Muscle of leg (tissue), 11 donors: ENCODE measurements around the gene RFXANK. TPM values are rescaled to one million over a fixed set of nuclear protein-coding genes. Genes with fewer than 3 reads are reported as not detected.
"Not testable (repeated sequence)": the region's sequence is repeated elsewhere in the genome, so short reads cannot be mapped to it uniquely, and the experiment has no call there.

Experiments
- DNase-seq: peaks from one replicate; pipeline ENCODE4 v3.0.0; 2013
- H3K27ac ChIP-seq: one replicate; pipeline ENCODE4 v1.5.1; 2013; ENCODE audit warnings: mild to moderate bottlenecking, low read length, control low read depth
- H3K27me3 ChIP-seq: one replicate; pipeline ENCODE4 v1.6.1; 2013; ENCODE audit warnings: low read length; ENCODE audit not compliant: control insufficient read depth, insufficient read depth
- H3K36me3 ChIP-seq: one replicate; pipeline ENCODE4 v1.6.1; 2013; ENCODE audit warnings: low read length; ENCODE audit not compliant: control insufficient read depth, insufficient read depth
- H3K4me1 ChIP-seq: one replicate; pipeline ENCODE4 v1.6.1; 2013; ENCODE audit warnings: low read length; ENCODE audit not compliant: control insufficient read depth, insufficient read depth
- H3K4me3 ChIP-seq: one replicate; pipeline ENCODE4 v1.5.1; 2013; ENCODE audit warnings: low read length, control low read depth
- H3K9me3 ChIP-seq: replicated peaks from 2 replicates; pipeline ENCODE4 v1.6.1; 2013; ENCODE audit warnings: low read depth, low read length; ENCODE audit not compliant: control insufficient read depth
- WGBS: methylation state at CpG from one replicate; pipeline ENCODE4 v1.1.5; 2013; ENCODE audit warnings: missing lambda C conversion rate; ENCODE audit not compliant: insufficient coverage; 5-methylcytosine and 5-hydroxymethylcytosine counted together
- polyA plus RNA-seq, 8 donors: library from polyadenylated mRNA; unstranded; fragments of 120-200 nt; gene quantifications; one replicate each; pipeline versions ENCODE4 v1.2.1 to v1.2.3, GENCODE V29; 2013; ENCODE audit warnings: inconsistent platforms in 1 of 8, low replicate concordance in 1 of 8; ENCODE audit not compliant: insufficient read length in 8 of 8, insufficient read depth in 1 of 8
- total RNA-seq: library from RNA; stranded (reverse); fragments of 120-200 nt; gene quantifications from one replicate; pipeline ENCODE4 v1.2.4, GENCODE V29; 2013

Gene RFXANK
- total and polyA plus RNA-seq, 9 donors = 57.1 to 125 (median 72.4) TPM

DNA sequence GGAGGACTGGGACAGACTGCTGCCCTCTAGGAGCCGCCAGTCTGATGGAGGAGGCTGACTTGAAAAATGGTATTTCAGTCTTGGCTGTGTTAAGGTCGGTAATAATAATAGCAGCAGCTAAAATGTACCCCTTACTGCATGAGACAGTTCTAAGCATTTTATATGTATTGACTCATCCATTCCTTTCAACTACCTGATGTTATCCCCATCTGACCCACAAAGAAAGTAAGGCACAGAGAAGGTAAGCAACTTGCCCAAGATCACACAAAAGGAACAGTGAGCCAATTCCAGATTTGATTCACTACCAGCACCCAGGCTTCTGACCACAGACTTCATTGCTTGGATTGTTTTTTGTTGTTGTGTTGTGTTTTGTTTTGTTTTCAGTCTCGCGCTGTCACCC, 23.7 kb downstream of the RFXANK start:
- no peaks in the 10 kb centered on the region for H3K36me3 ChIP-seq
- no peak for DNase-seq
- peaks cover 37% of the 10 kb centered on the region for H3K27me3 ChIP-seq
- no peaks in the 10 kb centered on the region for H3K9me3 ChIP-seq
- H3K27ac ChIP-seq = no peak overlapping the region
- H3K4me3 ChIP-seq = no peak overlapping the region
- no peaks in the 10 kb centered on the region for H3K4me1 ChIP-seq
- no CpG with 5 or more reads among the region's 4 CpGs for WGBS

DNA sequence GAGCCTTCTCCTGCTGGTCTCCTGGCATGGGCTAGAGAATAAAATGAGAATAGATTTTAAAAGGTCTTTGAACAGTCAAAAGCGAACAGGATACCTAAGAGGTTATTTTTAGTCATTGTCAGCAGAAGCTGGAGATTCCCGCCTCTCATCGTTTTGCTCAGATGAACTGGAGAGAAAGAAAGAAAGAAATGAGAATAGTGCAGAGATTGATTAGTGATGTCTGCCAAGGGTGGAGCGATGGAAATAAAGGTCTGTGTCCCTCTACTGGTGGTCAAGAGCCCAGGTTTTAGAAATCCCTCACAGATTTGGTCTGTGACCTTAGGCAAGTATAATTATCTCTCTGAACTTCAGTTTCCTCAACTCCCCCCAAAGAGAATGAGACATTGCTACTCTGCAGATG, 25.0 kb downstream of the RFXANK start:
- Histone ChIP-seq H3K27me3 (peaks cover 24% of the 10 kb centered on the region), H3K4me1 (no peaks in the 10 kb centered on the region), H3K4me3 (no peak overlapping the region), H3K36me3 (no peaks in the 10 kb centered on the region), H3K27ac (no peak overlapping the region), H3K9me3 (no peaks in the 10 kb centered on the region)
- WGBS = 47% methylated on average over 3 of the region's 4 CpGs
- no peak for DNase-seq

DNA sequence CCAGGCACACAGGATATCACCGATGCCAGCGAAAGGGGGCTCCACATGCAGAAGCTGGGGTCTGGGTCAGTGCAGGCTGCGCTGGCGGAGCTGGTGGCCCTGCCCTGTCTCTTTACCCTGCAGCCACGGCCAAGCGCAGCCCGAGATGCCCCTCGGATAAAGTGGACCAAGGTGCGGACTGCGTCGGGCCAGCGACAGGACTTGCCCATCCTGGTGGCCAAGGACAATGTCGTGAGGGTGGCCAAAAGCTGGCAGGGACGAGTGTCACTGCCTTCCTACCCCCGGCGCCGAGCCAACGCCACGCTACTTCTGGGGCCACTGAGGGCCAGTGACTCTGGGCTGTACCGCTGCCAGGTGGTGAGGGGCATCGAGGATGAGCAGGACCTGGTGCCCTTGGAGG, 26.9 kb downstream of the RFXANK start:
- H3K27ac ChIP-seq = no peak overlapping the region
- H3K27me3 ChIP-seq = peaks cover 11% of the 10 kb centered on the region
- no peaks in the 10 kb centered on the region for H3K4me1 ChIP-seq
- no peaks in the 10 kb centered on the region for H3K36me3 ChIP-seq
- no peak for DNase-seq
- no peaks in the 10 kb centered on the region for H3K9me3 ChIP-seq
- H3K4me3 ChIP-seq = no peak overlapping the region
- WGBS = 90% methylated on average over 15 of the region's 21 CpGs

DNA sequence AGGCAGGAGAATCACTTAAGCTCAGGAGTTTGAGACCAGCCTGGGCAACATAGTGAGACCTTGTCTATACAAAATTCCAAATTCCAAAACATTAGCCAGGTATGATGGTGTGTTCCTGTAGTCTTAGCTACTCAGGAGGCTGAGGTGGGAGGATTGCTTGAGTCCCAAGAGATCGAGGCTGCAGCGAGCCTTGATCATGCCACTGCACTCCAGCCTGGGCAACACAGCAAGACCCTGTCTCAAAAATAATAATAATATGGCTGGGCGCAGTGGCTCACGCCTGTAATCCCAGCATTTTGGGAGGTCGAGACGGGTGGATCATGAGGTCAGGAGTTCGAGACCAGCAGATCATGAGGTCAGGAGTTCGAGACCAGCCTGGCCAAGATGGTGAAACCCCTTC, 28.9 kb downstream of the RFXANK start:
- H3K4me3 ChIP-seq, H3K27ac ChIP-seq, H3K36me3 ChIP-seq, H3K9me3 ChIP-seq, DNase-seq, H3K4me1 ChIP-seq: not testable (repeated sequence)
- peaks cover 20% of the 10 kb centered on the region for H3K27me3 ChIP-seq
- 82% methylated on average over 4 of the region's 8 CpGs for WGBS

DNA sequence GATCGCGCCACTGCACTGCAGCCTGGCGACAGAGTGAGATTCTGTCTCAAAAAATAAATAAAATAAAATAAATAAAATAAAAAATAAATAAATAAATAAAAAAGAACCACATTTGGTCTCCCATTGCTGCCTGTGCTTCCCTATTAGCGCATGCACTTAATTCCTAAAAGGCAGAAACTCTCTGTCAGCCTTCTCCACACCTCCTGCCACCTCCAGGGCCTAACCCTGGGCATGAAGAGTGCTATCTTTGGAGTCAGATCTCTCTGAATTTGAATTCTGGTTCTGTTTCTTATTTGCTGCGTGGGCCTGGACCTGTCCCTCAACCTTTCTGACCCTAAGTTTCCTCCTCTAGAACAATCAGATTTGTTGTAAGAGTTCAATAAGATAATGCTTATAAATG, 31.0 kb downstream of the RFXANK start:
- Histone ChIP-seq H3K4me1 (peaks cover 4% of the 10 kb centered on the region), H3K9me3 (no peaks in the 10 kb centered on the region), H3K4me3 (no peak overlapping the region), H3K27me3 (peaks cover 39% of the 10 kb centered on the region), H3K27ac (no peak overlapping the region), H3K36me3 (no peaks in the 10 kb centered on the region)
- WGBS = 60% methylated on average over 1 of the region's 5 CpGs
- no peak for DNase-seq

DNA sequence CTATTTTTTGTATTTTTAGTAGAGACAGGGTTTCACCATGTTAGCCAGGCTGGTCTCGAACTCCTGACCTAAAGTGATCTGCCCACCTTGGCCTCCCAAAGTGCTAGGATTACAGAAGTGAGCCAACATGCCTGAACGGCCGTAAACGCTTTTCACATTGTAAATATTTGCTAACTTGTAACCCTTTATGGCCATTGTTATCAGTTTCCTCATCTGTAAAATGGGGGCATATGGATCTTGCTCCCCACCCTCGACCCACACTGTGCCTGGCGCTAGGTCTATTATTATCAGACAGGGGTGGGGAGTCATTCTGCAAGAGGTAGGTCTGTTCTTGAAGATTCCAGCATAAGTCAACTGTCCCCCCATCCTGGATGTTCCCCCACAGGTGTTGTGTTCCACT, 31.6 kb downstream of the RFXANK start:
- no peaks in the 10 kb centered on the region for H3K36me3 ChIP-seq
- H3K9me3 ChIP-seq = no peaks in the 10 kb centered on the region
- no peak overlapping the region for H3K4me3 ChIP-seq
- no peak overlapping the region for H3K27ac ChIP-seq
- H3K27me3 ChIP-seq = peaks cover 42% of the 10 kb centered on the region
- peaks cover 4% of the 10 kb centered on the region for H3K4me1 ChIP-seq
- WGBS = 100% methylated on average over 1 of the region's 6 CpGs
- no peak for DNase-seq

DNA sequence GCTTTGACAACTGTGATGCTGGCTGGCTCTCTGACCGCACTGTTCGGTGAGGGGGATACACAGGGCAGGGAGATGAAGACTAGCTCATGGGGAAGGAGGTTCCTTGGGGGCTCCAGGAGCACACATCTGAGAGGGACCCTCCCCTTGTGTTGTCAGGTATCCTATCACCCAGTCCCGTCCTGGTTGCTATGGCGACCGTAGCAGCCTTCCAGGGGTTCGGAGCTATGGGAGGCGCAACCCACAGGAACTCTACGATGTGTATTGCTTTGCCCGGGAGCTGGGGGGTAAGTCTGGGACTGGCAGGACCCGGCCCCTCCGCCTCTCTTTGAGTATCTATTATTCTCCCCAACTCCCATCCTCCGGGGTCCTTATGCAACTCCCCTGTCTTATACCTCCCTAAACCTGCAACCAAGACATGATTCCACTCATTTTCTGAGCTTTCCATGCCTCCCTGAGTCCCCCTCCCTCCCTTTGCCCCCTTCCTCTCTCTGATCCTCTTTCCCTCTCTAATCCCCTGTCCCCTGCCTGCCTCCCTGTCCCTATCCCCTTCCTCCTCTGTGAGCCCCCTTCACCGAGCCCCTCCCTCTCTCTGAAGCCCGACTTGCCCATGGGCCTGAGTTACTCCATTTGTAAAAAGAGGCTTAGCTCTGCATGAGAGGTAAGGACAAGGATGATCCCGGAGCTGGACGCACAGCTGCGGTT, 32.2 kb downstream of the RFXANK start:
- H3K9me3 ChIP-seq = no peaks in the 10 kb centered on the region
- no peak for DNase-seq
- 46% methylated on average over 4 of the region's 17 CpGs for WGBS
- H3K4me3 ChIP-seq = no peak overlapping the region
- H3K36me3 ChIP-seq = no peaks in the 10 kb centered on the region
- peaks cover 4% of the 10 kb centered on the region for H3K4me1 ChIP-seq
- peaks cover 44% of the 10 kb centered on the region for H3K27me3 ChIP-seq
- H3K27ac ChIP-seq = no peak overlapping the region

DNA sequence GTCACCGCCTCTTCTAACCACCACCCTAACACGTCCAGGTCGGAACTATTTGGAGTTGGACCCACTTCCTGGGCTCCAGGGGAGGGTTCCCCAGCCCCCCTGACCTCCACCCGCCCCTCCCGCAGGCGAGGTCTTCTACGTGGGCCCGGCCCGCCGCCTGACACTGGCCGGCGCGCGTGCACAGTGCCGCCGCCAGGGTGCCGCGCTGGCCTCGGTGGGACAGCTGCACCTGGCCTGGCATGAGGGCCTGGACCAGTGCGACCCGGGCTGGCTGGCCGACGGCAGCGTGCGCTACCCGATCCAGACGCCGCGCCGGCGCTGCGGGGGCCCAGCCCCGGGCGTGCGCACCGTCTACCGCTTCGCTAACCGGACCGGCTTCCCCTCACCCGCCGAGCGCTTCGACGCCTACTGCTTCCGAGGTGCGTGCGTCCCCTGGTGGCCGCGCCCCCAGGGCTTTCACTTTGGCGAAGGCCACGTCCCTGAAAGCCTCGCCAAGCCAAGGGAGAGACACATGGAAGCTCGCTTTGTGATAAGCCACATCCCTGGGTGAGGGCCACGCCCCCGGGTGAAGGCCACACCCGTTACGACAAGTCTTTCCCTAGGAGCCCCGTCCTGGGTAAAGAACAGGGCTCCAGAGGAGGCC, 32.9 kb downstream of the RFXANK start:
- peaks cover 45% of the 10 kb centered on the region for H3K27me3 ChIP-seq
- DNase-seq = no peak

DNA sequence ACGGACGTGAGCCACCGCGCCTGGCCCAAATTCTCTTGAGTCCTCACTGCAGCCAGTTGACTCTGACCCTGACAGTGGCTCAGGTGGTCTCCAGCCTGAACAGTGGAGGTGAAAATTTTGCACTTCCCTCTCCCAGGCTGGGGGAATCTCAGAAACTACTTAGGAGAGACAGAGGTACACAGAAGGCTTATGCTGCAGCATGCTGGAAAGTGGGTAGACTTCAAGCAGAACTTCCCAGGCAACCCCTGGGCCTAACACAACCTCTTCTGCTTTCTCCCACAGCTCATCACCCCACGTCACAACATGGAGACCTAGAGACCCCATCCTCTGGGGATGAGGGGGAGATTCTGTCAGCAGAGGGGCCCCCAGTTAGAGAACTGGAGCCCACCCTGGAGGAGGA, 34.1 kb downstream of the RFXANK start:
- H3K27ac ChIP-seq = no peak overlapping the region
- no peak for DNase-seq
- H3K9me3 ChIP-seq = no peaks in the 10 kb centered on the region
- H3K4me1 ChIP-seq = peaks cover 4% of the 10 kb centered on the region
- H3K27me3 ChIP-seq = peaks cover 45% of the 10 kb centered on the region
- H3K4me3 ChIP-seq = no peak overlapping the region
- H3K36me3 ChIP-seq = no peaks in the 10 kb centered on the region
- WGBS = 0% methylated on average over 1 of the region's 5 CpGs

More for the DNA sequence above, 32.9 kb downstream of the RFXANK start:
- Histone ChIP-seq H3K4me1 (peaks cover 4% of the 10 kb centered on the region), H3K27ac (no peak overlapping the region), H3K4me3 (no peak overlapping the region), H3K36me3 (no peaks in the 10 kb centered on the region), H3K9me3 (no peaks in the 10 kb centered on the region)
- WGBS = under 1% methylated on average over 51 of the region's 59 CpGs

DNA sequence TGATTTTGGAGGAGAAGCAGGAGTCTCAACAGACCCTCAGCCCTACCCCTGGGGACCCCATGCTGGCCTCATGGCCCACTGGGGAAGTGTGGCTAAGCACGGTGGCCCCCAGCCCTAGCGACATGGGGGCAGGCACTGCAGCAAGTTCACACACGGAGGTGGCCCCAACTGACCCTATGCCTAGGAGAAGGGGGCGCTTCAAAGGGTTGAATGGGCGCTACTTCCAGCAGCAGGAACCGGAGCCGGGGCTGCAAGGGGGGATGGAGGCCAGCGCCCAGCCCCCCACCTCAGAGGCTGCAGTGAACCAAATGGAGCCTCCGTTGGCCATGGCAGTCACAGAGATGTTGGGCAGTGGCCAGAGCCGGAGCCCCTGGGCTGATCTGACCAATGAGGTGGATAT, 34.6 kb downstream of the RFXANK start:
- no peak overlapping the region for H3K27ac ChIP-seq
- peaks cover 45% of the 10 kb centered on the region for H3K27me3 ChIP-seq
- no peak overlapping the region for H3K4me3 ChIP-seq
- H3K9me3 ChIP-seq = no peaks in the 10 kb centered on the region
- WGBS = 46% methylated on average over 10 of the region's 10 CpGs
- DNase-seq = no peak
- no peaks in the 10 kb centered on the region for H3K36me3 ChIP-seq
- H3K4me1 ChIP-seq = peaks cover 4% of the 10 kb centered on the region
